Activated T-helper 1 cell treated with Interleukin-2 at 50 U/mL for 16 hours (primary cell): Measurements from ENCODE around the gene KCNK4.

Source experiments
- DNase-seq: peaks from one replicate; pipeline ENCODE4 v3.0.0-alpha.2; 2020; ENCODE audit warnings: low read depth

KCNK4 gene

DNA sequence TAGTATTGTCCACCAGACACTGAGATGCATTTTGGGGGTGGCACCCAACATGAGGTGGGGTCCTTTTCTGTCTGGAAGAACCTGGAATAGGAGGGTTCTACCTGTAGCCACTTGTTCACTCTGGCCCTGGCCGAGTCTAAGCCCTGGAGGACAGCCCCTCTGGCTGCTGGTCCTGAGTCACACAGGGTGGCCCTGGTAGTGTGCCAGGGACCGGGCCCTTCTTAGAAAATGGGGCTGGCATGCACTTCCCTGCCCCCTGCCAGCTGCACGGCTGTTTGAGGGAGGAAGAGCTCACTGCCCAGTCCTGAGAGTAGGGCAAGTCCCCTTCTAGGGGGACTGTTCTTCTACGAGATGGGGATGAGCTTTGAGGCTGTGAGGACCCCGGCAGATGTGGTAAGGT, 37.6 kb upstream of the KCNK4 start:
- no peak for DNase-seq

DNA sequence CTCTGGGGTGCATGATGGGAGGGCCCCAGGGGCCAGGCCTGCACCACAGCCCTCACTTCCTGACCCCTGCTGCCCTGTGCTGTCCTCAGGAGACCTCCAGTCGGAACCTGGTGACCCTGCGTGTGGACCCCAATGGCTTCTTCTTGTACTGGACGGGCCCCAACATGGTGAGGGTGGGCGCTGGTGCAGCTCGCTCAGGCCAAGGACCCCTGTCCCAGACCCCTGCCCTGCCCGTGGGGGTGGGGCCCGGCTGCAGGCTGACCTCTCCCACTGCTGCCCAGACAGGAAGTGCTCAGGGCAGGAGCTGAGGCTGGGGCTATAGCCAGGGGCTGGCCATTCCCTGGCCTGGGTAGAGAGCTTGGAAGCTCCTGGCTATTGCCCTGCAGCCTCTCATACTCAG, 36.8 kb upstream of the KCNK4 start:
- no peak for DNase-seq

DNA sequence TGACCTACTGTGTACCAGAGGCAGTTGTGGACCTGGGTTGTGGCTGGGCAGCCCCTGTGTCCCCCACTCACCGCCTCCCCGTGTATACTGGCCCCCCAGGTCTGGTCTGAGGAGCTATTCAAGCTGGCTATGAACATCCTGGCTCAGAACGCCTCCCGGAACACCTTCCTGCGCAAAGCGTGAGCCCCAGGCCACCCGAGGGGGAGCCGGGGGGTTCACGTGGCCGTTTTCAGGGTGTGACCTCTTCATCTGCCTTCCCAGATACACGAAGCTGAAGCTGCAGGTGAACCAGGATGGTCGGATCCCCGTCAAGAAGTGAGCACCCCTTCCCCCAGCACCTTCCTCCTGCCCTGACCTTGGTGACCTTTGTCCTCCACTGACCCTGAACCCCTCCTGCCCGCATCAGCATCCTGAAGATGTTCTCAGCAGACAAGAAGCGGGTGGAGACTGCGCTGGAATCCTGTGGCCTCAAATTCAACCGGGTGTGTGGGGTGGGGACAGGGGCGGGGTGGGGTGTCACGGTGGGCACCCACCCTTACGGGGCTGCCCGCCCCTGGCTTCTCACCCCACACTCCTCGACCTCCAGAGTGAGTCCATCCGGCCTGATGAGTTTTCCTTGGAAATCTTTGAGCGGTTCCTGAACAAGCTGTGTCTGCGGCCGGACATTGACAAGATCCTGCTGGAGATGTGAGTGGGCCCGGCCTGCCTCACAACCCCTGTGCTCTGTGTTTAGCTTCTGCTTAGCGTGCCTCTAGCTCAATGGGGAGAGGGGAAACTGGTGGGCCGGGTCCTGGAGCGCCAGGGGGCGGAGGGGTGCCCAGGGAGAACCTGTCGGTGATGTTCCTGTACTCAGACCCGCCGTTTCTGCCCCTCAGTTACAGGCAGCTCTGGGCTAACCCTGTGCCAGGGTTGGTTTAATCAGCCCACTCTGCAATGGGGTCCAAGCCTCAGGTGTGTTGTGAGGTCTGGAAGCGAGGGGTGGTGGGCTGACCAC, 35.7 kb upstream of the KCNK4 start:
- DNase-seq, result no peak

DNA sequence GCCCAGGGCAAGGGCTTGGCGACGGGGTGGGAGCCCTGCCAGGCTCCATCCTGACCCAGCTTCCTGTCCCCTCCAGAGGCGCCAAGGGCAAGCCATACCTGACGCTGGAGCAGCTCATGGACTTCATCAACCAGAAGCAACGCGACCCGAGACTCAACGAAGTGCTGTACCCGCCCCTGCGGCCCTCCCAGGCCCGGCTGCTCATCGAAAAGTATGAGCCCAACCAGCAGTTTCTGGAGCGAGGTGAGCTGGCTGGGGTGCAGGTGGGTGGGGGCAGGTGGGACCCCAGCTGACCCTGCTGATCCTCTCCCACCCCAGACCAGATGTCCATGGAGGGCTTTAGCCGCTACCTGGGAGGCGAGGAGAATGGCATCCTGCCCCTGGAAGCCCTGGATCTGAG, 34.8 kb upstream of the KCNK4 start:
- no peak for DNase-seq

DNA sequence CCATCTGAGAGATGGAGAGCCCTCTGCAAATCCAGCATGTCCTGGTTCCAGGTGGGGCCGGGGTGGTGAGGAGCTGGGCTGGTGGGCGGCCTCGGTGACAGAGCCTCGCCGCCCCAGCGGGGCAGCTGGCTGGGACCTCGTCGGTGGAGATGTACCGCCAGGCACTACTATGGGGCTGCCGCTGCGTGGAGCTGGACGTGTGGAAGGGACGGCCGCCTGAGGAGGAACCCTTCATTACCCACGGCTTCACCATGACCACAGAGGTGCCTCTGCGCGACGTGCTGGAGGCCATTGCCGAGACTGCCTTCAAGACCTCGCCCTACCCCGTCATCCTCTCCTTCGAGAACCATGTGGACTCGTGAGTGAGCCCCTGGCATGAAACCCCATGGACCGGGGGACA, 32.7 kb upstream of the KCNK4 start:
- no peak for DNase-seq

DNA sequence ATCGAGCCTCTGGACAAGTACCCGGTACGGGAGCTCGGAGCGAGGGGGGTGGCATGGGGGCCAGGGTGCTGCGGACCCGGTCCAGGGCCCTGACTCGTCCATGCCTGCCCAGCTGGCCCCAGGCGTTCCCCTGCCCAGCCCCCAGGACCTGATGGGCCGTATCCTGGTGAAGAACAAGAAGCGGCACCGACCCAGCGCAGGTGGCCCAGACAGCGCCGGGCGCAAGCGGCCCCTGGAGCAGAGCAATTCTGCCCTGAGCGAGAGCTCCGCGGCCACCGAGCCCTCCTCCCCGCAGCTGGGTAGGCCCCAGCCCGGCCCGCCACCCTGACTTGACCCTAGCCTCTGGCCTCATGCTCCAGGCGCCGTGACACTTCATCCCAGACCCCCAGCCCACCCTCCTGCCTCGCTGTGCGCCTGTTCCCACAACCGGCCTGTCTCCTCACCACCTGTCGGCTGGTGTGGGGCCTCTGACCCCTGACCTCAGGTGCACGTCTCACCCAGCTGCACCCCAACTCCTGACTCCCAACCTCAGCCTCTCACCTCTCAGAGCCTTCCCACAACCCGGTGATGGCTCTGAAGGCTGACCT, 32.1 kb upstream of the KCNK4 start:
- no peak for DNase-seq

DNA sequence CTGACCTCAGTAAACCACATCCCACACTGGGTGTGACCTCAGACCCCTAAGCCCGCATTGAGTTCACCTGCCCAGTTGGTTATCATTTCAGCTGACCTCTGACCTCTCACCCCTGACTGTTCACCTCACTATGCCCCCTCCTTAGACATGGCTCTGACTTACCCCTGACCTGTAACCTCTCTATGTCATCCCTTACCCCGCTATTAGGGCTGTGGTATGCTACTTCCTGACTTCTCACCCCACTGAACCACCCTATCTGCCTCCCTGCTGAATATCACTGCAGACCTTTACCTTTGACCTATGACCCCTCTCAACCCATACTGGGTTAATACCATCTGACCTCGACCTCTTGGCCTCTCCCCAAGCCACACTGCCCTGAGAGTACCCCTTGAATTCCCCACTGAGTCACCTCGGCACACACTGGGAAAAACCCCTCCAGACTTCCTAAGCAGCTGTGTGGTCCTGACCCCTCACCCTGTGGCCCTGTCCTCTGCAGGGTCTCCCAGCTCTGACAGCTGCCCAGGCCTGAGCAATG, 31.5 kb upstream of the KCNK4 start:
- no peak for DNase-seq

DNA sequence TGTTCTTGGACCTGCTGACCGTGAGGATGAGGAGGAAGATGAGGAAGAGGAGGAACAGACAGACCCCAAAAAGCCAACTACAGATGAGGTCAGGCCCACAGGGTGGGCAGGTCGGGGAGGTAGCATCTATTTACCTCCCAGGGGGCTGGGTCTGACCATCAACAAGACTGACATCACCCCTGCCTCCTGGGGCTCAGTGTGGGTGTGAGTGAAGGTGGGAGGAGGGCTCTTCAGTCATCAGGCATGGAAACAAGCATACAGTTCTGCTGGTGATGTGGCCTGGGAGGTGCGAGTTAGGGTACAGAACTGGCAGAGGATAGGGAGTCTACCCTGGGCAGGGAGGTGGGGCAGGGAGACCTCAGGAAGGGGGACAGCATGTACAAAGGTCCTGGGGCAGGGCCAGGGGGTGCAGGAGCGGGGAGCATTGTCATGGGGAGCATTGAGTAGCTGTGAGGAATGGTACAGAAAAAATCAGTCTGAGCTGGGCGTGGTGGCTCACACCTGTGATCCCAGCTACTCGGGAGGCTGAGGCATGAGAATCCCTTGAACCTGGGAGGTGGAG, 30.9 kb upstream of the KCNK4 start:
- no peak for DNase-seq

DNA sequence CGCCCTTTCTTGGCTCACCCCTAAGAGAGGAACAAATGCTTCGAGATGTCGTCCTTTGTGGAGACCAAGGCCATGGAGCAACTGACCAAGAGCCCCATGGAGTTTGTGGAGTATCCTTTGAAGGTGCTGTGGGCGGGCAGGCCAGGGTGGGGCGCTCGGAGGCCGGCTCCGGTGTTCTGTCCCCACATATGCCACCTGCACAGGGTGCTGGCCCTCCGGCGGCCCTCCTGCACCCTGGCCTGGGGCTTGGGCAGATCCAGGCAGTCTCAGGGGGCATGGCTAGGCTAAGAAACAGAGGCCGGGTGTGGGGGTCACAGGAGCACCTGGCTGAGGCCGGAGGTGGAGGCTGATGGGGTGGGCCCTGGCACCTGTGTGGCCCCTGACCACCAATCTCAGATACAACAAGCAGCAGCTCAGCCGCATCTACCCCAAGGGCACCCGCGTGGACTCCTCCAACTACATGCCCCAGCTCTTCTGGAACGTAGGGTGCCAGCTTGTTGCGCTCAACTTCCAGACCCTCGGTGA, 29.5 kb upstream of the KCNK4 start:
- DNase-seq, result no peak

DNA sequence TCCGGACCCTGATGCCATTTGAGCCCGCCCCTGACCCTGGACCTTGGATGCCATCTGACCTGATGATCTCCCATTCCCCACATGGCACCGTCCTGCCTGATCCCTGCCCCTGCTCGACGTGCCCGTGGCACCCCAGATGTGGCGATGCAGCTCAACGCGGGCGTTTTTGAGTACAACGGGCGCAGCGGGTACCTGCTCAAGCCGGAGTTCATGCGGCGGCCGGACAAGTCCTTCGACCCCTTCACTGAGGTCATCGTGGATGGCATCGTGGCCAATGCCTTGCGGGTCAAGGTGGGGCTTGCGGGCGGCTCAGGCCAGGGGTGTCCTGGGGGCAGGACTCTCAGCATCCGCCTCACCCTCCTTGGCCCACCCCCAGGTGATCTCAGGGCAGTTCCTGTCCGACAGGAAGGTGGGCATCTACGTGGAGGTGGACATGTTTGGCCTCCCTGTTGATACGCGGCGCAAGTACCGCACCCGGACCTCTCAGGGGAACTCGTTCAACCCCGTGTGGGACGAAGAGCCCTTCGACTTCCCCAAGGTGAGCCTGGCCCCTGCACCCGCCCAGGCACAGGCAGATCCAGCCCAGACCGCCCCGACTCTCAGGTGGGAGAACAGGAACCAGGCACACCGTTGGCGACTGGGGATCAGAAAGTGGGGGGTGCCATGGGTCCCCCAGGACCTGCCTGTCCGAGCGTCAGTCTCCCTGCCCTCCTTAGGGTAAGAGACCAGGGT, 28.7 kb upstream of the KCNK4 start:
- no peak for DNase-seq

DNA sequence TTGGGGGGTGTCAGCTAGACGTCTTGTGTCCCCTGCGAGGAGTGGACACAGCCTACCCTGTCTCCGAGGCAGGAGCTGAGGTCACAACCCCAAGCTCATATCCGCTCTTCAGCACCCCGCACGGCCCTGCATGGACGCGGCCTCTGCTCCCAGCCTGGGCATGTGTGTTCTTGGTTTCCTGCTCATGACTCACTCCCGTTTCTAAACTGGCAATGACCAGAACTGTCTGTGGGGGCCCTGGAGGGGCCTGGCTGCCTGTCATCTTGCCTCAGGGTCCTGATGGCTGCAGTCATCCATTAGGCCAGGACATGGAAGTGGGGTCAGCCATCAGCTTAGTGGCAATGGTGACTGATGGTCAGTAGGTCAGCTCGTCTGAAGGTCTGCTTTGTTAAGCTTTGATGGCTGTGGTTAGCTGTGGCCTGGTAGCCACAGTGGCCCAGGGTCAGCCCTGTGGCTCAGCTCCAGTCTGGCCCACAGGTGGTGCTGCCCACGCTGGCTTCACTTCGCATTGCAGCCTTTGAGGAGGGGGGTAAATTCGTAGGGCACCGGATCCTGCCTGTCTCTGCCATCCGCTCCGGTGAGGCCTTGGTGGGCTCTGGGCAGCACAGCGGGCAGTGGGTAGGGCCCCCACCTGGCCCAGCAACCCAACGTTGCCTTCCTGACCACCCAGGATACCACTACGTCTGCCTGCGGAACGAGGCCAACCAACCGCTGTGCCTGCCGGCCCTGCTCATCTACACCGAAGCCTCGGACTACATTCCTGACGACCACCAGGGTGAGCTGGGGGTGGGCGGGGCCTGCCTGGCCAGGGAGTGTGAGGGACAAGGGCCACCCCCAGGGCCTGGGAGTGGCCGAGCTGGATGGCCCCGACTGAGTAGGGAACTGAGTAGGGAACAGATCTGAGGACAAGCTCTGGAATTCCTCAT, 27.8 kb upstream of the KCNK4 start:
- no peak for DNase-seq

DNA sequence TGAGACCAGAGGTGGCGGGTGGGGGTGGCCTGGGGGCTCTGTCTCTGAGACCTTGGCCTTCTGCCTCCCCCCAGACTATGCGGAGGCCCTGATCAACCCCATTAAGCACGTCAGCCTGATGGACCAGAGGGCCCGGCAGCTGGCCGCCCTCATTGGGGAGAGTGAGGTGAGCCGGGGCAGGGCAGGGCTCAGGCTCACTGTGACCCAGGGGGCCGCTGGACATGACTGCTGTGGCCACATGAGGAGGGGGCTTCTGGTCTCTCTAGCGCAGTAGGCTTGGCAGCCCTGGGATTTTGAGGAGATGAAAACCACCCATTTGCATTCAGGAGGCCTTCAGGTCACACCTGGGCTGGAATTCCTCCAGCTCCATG, 27.2 kb upstream of the KCNK4 start:
- no peak for DNase-seq

DNA sequence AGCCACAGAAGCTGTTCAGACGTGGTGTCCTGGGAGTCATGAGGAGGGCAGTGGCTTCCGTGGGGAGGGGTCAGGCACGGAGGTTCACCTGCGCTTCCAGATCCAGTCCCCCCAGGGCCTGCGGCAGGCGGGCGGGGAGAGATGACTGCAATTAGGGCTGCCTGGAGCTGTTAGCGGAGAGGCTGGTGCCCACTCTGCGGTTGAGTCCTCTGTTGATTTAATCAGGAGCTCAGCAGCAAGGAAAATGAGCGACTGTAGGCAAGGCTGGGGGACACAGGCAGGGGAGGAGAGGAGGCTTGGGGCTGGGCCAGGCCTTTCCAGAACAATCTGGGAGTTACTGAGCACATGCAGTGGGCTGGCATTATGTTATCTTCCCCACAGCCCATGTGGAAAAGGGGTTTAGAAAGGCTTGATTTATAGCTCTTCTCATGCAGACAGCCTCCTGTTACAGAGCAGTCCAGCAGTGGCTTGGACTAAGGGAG, 26.7 kb upstream of the KCNK4 start:
- no peak for DNase-seq

DNA sequence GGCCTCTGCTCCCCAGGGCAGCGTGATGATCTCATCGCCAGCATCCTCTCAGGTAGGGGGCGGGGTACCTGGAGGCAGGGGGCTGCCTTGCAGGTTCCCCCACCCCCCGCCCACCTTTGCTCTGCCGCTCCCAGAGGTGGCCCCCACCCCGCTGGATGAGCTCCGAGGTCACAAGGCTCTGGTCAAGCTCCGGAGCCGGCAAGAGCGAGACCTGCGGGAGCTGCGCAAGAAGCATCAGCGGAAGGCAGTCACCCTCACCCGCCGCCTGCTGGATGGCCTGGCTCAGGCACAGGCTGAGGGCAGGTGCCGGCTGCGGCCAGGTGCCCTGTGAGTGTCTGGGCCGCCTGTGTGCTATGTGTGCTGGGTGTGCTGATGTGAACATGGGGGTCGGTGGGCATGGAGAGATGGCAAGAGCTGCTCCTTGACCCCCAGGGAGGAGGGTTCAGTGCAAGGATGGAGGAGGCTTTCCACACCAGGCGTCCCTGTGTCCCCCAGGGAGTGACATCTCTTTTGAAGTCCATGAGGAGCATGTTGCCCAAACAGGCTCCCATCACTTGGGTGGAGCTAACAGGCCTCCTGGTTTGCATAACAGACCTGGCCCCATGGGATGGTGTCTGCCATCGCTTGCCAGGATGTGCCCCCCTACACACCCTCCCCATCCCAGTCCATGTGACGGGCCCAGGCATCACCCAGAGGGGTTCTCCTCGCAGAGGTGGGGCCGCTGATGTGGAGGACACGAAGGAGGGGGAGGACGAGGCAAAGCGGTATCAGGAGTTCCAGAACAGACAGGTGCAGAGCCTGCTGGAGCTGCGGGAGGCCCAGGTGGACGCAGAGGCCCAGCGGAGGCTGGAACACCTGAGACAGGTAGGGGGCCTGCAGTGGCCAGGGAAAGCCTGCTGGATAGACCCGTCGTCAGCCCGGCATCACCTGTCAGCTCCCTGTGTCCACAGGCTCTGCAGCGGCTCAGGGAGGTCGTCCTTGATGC, 25.6 kb upstream of the KCNK4 start:
- DNase-seq, result no peak

DNA sequence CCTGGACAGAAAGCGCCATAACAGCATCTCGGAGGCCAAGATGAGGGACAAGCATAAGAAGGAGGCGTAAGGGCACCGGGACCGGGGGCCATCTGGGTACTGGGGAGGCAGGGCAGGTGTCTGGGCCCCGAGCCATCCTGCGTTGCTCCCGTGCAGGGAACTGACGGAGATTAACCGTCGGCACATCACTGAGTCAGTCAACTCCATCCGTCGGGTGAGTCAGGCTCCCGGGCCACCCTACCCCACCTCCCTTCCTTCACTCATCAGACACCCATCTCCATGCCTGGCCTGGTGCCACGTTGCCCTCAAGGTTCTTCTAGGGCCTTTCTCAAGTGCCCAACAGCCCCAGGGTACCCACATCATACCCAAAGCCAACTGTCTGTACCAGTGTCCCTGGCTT, 24.8 kb upstream of the KCNK4 start:
- DNase-seq, result no peak

DNA sequence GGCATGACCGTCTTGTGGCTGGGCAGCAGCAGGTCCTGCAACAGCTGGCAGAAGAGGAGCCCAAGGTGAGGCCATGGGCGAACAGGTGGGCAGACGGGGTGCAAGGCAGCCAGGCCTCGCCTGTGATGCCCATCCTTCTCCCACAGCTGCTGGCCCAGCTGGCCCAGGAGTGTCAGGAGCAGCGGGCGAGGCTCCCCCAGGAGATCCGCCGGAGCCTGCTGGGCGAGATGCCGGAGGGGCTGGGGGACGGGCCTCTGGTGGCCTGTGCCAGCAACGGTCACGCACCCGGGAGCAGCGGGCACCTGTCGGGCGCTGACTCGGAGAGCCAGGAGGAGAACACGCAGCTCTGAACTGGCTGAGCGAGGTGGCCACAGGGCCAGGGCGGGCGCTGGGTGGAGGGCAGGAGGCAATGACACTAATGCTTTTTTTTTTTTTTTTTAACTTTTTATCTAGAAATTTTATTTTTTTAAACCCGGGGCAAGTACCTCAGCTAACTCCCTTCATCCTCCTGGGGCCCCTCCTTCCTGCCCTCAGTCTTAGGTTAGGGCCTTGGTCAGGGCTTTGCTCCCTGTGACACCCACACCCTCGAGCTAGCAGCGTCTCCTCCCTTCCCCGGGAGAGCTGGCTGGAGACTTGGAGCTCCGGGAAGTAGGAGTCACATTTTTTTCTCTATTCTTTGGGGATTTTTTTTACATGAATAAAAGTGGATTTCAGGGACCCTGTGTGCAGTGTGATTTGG, 23.7 kb upstream of the KCNK4 start:
- DNase-seq, result no peak

DNA sequence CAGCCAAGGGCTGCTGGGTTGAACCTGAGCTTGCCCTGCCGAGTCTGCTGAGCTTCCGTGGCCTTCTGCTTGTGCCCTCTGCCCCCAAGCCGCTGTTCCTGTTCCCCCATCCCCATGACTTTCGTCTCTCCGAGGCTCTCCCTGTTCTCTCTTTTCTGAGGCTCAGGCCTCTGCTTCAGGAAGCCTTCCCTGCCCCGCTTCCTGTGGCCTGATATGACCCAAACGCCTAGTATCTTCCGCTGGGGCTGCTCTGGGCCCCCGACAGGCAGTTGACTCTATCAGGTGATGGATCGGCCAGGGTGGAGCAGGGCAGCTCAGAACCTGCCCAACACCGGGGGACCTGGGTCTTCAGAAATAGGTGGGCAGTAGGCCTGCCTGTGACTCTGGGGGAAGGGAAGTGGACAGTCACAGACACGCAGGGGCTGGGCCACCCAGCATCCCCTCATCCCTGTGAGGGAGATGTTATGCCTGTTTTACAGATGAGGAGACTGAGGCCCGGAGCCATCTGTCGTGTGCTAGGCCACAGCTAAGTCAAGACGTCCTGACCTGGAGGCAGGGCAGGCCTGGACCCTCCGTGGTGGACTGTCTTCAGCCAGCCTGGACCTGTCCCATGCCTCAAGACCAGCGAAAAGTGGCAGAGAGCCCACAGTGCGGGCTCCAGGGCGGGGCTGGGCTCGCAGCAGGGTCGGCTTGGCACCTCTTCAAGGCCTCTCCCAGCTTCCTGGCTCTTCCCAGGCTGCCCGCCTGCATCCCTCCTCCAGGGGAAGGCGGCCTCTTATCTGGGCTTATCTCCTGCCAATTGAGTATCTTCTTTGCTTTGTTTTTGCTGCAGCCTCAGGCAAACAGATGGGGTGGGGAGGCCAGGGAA, 22.8 kb upstream of the KCNK4 start:
- DNase-seq, result no peak
